ENCODE measurements around the gene ALG12.

ALG12 gene

DNA sequence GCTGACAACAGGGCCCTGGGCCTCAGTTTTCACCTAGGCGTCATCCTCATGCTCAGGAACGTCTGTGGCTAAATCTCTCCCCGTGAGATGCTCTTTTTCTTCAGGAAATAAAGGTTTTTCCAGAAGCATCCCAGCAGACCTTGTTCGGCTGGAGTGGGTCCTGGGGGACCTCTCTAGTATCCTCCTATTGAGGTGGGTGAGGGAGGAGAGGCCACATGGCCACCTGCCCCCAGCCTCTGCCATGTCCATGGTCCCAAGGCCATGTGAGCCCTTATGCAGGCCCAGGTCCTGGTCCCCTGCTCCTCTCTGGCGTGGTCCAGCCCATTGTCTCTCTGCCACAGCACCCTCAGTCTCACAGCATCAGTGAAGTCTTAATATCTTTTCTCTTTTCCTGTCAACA, 22.0 kb downstream of the ALG12 start:
- Mint-ChIP-seq H3K36me3 (ENCODE audit: low read depth) (peaks cover 42% of the 10 kb centered on the region), H3K27me3 (ENCODE audit: low read depth) (no peaks in the 10 kb centered on the region), H3K27ac (no peak overlapping the region), H3K9me3 (peaks cover 4% of the 10 kb centered on the region), H3K4me3 (no peak overlapping the region), H3K4me1 (ENCODE audit: low read depth) (peaks cover 4% of the 10 kb centered on the region)
- DNase-seq (ENCODE audit: low spot score), result no peak

DNA sequence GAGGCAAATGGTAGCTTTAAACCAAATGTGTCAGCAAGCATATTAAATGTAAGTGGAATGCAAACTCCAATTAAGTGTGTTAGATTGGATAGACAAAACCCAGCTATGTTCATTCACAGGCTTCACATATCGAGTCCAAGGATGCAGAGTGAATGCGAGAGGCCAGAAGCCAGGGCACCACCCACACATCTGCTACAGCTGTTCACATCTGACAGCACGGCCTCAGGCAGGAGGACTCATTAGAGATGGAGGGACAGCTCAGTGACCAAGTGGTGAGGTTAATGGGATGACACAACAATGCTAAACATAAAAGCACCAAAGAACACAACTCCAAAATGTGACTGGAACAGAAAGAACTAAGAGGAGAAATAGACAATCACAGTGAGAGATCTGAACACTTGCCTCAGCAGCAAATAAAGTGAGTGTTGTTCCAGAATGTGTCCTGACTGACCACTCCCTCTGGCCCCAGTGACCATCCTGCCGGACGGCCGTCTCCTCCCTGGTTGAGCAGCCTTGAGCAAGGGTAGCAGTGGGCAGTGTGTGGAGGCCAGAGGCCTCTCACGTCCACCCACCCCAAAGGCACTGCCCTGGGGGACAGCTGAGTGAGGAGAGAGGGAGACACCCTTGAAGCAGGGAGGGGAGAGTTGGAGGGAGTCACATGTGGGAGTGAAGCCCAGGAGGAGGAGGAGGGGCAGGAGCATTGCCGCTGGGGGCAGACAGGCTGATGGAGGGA, 23.8 kb downstream of the ALG12 start:
- no peaks in the 10 kb centered on the region for H3K9me3 Mint-ChIP-seq
- H3K4me3 Mint-ChIP-seq, result no peak overlapping the region
- peaks cover 41% of the 10 kb centered on the region for H3K36me3 Mint-ChIP-seq (ENCODE audit: low read depth)
- H3K4me1 Mint-ChIP-seq (ENCODE audit: low read depth), result no peaks in the 10 kb centered on the region
- DNase-seq (ENCODE audit: low spot score), result no peak
- no peaks in the 10 kb centered on the region for H3K27me3 Mint-ChIP-seq (ENCODE audit: low read depth)
- peak overlapping the region; percentile 16 for H3K27ac Mint-ChIP-seq

DNA sequence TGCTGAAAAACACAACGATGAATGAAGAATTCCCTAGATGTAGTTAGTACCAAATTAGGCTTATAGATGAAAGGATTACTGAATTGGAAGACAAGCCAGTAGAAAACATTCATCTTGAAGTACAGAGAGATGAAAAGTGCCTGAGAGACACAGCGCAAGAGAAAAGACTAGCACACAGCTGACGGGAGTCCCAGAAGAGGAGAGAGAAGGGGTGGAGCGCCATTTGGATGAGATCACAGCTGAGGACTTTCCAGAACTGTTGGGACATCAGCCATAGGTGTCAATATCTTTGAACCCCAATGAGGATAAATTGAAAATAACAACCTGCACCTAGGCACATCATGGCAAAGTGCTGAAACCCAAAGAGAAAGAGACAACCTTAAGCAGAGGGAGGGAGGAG, 25.2 kb downstream of the ALG12 start:
- Mint-ChIP-seq H3K36me3 (ENCODE audit: low read depth) (peaks cover 47% of the 10 kb centered on the region), H3K4me1 (ENCODE audit: low read depth) (no peaks in the 10 kb centered on the region)

DNA sequence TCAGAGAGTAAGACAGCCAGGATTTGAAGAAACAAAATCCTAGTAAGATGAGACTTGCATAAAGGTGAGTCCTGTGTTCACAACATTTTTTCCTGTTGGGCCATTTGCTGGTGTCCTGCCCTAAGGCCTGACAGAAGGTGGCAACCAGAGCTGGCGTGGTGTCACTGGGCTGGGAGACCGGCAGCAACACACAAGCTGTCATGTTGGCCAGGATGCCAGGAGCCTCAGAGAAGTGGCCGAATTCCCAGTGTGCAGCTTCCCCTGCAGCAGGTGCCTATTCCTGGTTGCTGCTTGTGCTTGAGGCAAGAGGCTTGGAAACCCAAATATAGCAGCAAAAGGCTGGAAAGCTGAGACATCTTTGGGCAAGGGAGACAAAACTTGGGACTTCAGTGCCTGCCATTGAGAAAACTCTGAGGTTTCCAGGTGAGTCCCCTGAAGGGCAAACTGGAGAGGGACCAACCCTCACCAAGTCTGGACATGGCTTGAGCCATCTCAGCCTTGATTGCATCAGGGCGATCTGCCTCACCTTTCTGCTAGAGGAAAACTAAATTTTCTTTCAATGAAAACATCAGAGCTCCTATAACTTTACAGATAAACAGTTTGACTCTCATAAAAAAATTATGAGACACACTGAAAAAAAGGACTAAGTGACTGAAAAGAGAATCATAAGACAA, 25.9 kb downstream of the ALG12 start:
- H3K27ac Mint-ChIP-seq, result no peak overlapping the region
- no peaks in the 10 kb centered on the region for H3K27me3 Mint-ChIP-seq (ENCODE audit: low read depth)
- H3K36me3 Mint-ChIP-seq (ENCODE audit: low read depth), result peaks cover 53% of the 10 kb centered on the region
- no peak for DNase-seq (ENCODE audit: low spot score)
- H3K4me1 Mint-ChIP-seq (ENCODE audit: low read depth), result no peaks in the 10 kb centered on the region
- H3K9me3 Mint-ChIP-seq, result no peaks in the 10 kb centered on the region
- H3K4me3 Mint-ChIP-seq, result no peak overlapping the region

More for the DNA sequence above, 25.2 kb downstream of the ALG12 start:
- no peaks in the 10 kb centered on the region for H3K9me3 Mint-ChIP-seq
- no peak overlapping the region for H3K27ac Mint-ChIP-seq
- no peaks in the 10 kb centered on the region for H3K27me3 Mint-ChIP-seq (ENCODE audit: low read depth)
- H3K4me3 Mint-ChIP-seq, result no peak overlapping the region
- no peak for DNase-seq (ENCODE audit: low spot score)

DNA sequence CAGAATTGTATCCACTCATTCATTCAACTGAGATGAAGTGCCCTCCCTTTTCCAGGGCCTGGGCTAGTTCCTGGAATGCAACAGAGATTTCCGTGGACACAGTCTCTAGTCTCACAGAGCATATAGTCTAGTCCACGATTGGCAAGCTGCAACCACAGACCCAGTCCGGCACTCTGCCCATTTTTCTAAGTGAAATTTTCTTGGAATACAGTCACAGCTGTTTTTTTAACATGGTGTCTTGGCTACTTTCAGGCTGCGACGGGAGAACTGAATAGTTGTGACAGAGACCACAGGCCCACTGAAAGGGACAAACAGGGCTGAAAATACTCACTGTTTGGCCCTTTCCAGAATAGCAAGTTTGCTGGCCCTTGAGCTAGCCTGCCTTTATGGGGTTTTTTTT, 29.2 kb downstream of the ALG12 start:
- no peaks in the 10 kb centered on the region for H3K4me1 Mint-ChIP-seq (ENCODE audit: low read depth)
- H3K36me3 Mint-ChIP-seq (ENCODE audit: low read depth), result peaks cover 64% of the 10 kb centered on the region
- H3K27me3 Mint-ChIP-seq (ENCODE audit: low read depth), result no peaks in the 10 kb centered on the region
- H3K27ac Mint-ChIP-seq, result no peak overlapping the region
- no peak overlapping the region for H3K4me3 Mint-ChIP-seq
- no peak for DNase-seq (ENCODE audit: low spot score)
- no peaks in the 10 kb centered on the region for H3K9me3 Mint-ChIP-seq

DNA sequence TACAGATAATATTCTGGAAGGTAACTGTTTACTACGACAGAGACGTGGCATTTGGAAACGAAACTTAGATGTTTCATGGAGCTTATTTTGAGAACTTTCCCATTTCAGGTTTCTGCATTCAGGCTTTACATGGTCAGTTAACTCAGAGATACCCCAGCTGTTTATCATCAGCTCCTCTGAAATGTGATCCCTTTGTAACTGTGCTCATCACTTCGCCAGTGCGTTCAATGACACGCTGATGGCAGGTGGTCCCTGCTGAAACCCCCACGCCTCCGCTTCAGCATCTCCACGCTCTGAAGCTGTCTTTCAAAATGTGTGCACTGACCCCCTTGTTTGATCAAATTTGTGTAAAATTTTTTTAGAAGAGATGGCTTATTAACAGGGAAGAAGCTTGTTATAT, 30.5 kb downstream of the ALG12 start:
- Mint-ChIP-seq H3K4me1 (ENCODE audit: low read depth) (peaks cover 6% of the 10 kb centered on the region), H3K9me3 (no peaks in the 10 kb centered on the region), H3K36me3 (ENCODE audit: low read depth) (peaks cover 66% of the 10 kb centered on the region), H3K27me3 (ENCODE audit: low read depth) (no peaks in the 10 kb centered on the region), H3K27ac (no peak overlapping the region), H3K4me3 (no peak overlapping the region)
- DNase-seq (ENCODE audit: low spot score), result no peak

DNA sequence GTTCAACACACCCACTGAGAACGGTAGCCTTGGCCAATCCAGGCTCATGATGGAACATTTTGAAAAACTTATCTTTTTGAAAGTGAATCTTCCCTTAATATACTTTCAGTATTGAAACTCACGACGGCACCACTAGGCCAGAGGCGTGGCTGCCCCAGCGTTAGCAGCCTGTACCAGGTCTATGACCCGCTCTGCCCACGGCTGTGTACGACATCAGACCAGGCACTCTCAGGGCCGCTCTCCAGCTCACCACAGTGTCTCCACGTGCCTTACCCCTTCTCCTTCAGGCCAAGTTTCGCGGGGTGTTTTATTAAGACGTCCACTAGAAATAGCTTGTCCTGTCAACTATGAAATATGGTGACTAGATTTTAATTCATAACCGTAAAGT, 31.2 kb downstream of the ALG12 start:
- Mint-ChIP-seq H3K27ac (no peak overlapping the region), H3K4me1 (ENCODE audit: low read depth) (peaks cover 10% of the 10 kb centered on the region), H3K4me3 (no peak overlapping the region), H3K36me3 (ENCODE audit: low read depth) (peaks cover 69% of the 10 kb centered on the region), H3K27me3 (ENCODE audit: low read depth) (no peaks in the 10 kb centered on the region), H3K9me3 (no peaks in the 10 kb centered on the region)
- no peak for DNase-seq (ENCODE audit: low spot score)

DNA sequence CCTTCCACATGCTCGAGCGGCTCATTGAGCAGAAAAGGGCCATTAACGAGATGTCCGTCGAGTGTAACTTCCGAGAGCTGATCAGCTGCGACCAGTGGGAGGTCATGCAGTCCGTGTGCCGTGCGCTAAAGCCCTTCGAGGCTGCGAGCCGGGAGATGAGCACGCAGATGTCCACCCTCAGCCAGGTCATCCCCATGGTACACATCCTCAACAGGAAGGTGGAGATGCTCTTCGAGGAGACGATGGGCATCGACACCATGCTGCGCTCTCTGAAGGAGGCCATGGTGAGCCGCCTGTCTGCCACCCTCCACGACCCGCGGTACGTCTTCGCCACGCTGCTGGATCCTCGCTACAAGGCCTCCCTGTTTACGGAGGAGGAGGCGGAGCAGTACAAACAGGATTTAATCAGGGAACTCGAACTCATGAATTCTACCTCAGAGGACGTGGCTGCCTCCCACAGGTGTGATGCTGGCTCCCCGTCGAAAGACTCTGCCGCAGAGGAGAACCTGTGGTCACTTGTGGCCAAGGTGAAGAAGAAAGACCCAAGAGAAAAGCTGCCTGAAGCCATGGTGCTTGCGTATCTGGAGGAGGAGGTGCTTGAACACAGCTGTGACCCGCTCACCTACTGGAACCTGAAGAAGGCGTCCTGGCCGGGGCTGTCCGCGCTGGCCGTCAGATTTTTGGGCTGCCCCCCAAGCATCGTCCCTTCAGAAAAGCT, 31.7 kb downstream of the ALG12 start:
- no peaks in the 10 kb centered on the region for H3K27me3 Mint-ChIP-seq (ENCODE audit: low read depth)
- no peak for DNase-seq (ENCODE audit: low spot score)
- H3K36me3 Mint-ChIP-seq (ENCODE audit: low read depth), result peaks cover 68% of the 10 kb centered on the region
- H3K27ac Mint-ChIP-seq, result no peak overlapping the region
- H3K4me3 Mint-ChIP-seq, result no peak overlapping the region
- peaks cover 16% of the 10 kb centered on the region for H3K4me1 Mint-ChIP-seq (ENCODE audit: low read depth)
- H3K9me3 Mint-ChIP-seq, result no peaks in the 10 kb centered on the region

DNA sequence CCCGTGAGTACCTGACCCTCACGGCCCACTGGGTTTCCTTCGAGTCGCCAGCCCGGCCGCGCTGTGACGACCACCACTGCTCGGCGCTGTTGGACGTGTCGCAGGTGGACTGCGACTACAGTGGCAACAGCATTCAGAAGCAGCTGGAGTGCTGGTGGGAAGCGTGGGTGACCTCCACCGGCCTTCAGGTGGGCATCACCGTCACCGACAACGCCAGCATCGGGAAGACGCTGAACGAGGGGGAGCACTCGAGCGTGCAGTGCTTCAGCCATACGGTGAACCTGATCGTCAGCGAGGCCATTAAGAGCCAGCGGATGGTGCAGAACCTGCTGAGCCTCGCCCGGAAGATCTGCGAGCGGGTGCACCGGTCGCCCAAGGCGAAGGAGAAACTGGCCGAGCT, 32.4 kb downstream of the ALG12 start:
- no peaks in the 10 kb centered on the region for H3K9me3 Mint-ChIP-seq
- DNase-seq (ENCODE audit: low spot score), result no peak
- peaks cover 62% of the 10 kb centered on the region for H3K36me3 Mint-ChIP-seq (ENCODE audit: low read depth)
- H3K27me3 Mint-ChIP-seq (ENCODE audit: low read depth), result no peaks in the 10 kb centered on the region
- H3K27ac Mint-ChIP-seq, result no peak overlapping the region
- no peak overlapping the region for H3K4me3 Mint-ChIP-seq
- peaks cover 20% of the 10 kb centered on the region for H3K4me1 Mint-ChIP-seq (ENCODE audit: low read depth)

DNA sequence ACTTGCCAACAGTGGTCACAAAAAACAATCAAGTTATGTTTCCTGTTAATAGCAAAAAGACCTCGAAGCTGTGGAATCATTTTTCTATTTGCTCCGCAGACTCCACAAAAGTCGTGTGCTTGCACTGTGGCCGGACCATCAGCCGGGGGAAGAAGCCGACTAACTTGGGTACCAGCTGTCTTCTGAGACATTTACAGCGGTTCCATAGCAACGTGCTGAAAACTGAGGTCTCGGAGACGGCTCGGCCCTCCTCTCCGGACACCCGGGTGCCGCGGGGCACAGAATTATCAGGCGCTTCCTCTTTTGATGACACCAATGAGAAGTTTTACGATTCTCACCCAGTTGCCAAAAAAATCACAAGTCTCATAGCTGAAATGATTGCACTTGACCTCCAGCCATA, 33.0 kb downstream of the ALG12 start:
- H3K4me3 Mint-ChIP-seq, result no peak overlapping the region
- peaks cover 23% of the 10 kb centered on the region for H3K4me1 Mint-ChIP-seq (ENCODE audit: low read depth)
- no peak overlapping the region for H3K27ac Mint-ChIP-seq
- peaks cover 62% of the 10 kb centered on the region for H3K36me3 Mint-ChIP-seq (ENCODE audit: low read depth)
- no peaks in the 10 kb centered on the region for H3K27me3 Mint-ChIP-seq (ENCODE audit: low read depth)
- DNase-seq (ENCODE audit: low spot score), result no peak
- no peaks in the 10 kb centered on the region for H3K9me3 Mint-ChIP-seq

DNA sequence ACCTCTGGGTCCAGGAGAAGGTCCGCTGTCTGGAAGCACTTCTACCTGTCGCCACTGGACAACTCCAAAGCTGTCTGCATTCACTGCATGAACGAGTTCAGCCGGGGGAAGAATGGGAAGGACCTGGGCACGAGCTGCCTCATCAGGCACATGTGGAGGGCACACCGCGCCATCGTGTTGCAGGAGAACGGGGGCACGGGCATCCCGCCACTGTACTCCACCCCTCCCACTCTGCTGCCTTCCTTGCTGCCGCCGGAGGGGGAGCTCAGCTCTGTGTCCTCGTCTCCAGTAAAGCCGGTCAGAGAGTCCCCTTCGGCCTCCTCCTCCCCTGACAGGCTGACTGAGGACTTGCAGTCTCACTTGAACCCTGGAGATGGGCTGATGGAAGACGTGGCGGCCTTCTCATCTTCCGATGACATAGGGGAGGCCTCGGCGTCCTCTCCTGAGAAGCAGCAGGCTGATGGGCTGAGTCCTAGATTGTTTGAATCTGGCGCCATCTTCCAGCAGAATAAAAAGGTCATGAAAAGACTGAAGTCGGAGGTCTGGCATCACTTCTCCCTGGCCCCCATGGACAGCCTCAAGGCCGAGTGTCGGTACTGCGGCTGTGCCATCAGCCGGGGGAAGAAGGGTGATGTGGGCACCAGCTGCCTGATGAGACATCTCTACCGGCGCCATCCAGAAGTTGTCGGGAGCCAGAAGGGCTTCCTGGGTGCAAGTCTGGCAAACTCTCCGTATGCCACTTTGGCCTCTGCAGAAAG, 33.6 kb downstream of the ALG12 start:
- no peak overlapping the region for H3K27ac Mint-ChIP-seq
- H3K27me3 Mint-ChIP-seq (ENCODE audit: low read depth), result no peaks in the 10 kb centered on the region
- DNase-seq (ENCODE audit: low spot score), result no peak
- peaks cover 3% of the 10 kb centered on the region for H3K9me3 Mint-ChIP-seq
- H3K4me1 Mint-ChIP-seq (ENCODE audit: low read depth), result peaks cover 29% of the 10 kb centered on the region
- H3K4me3 Mint-ChIP-seq, result no peak overlapping the region
- H3K36me3 Mint-ChIP-seq (ENCODE audit: low read depth), result peaks cover 62% of the 10 kb centered on the region

DNA sequence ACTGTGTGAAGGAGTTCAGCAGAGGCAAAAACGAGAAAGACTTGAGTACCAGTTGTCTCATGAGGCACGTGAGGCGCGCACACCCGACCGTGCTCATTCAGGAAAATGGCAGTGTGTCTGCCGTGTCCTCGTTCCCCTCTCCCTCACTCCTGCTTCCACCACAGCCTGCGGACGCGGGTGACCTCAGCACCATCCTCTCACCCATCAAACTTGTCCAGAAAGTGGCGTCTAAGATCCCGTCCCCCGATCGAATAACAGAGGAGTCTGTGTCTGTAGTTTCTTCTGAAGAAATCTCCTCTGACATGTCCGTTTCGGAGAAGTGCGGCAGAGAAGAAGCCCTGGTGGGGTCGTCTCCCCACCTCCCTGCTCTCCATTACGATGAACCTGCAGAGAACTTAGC, 34.2 kb downstream of the ALG12 start:
- Mint-ChIP-seq H3K4me1 (ENCODE audit: low read depth) (peaks cover 29% of the 10 kb centered on the region), H3K9me3 (peaks cover 3% of the 10 kb centered on the region), H3K36me3 (ENCODE audit: low read depth) (peaks cover 58% of the 10 kb centered on the region), H3K4me3 (no peak overlapping the region), H3K27me3 (ENCODE audit: low read depth) (no peaks in the 10 kb centered on the region), H3K27ac (no peak overlapping the region)
- no peak for DNase-seq (ENCODE audit: low spot score)

DNA sequence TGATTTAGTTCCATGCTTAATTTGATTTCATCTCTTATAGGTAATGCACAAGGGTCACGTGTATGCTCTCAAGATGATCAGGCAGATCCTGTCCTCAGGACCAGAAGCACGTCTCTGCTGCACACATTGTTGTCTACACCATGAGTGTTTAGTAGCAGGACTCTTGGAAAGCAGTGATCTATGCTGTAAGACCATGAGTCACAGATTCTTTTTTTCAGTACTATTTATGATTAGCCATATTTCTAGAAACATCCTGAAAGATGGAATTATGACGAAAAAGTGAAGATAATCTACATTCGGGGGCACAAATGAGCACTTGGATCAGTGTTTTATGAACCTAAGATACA, 35.0 kb downstream of the ALG12 start:
- H3K27me3 Mint-ChIP-seq (ENCODE audit: low read depth), result no peaks in the 10 kb centered on the region
- peaks cover 7% of the 10 kb centered on the region for H3K9me3 Mint-ChIP-seq
- peaks cover 55% of the 10 kb centered on the region for H3K36me3 Mint-ChIP-seq (ENCODE audit: low read depth)
- H3K4me1 Mint-ChIP-seq (ENCODE audit: low read depth), result peaks cover 33% of the 10 kb centered on the region
- H3K27ac Mint-ChIP-seq, result no peak overlapping the region
- no peak overlapping the region for H3K4me3 Mint-ChIP-seq
- no peak for DNase-seq (ENCODE audit: low spot score)
